Glutamatergic neuron (in vitro differentiated cells): ENCODE data around the gene GJA1. TPM values are rescaled to one million over a fixed set of nuclear protein-coding genes. Genes with fewer than 3 reads are reported as not detected.

ENCODE experiments used
- DNase-seq: peaks from one replicate; pipeline ENCODE4 v3.0.0; 2022
- H3K27ac Mint-ChIP-seq: one replicate; pipeline ENCODE4 v1.8.0; 2020; ENCODE audit warnings: mild to moderate bottlenecking, mixed read lengths, inconsistent platforms; ENCODE audit not compliant: unreplicated experiment
- H3K27me3 Mint-ChIP-seq: one replicate; pipeline ENCODE4 v1.8.0; 2020; ENCODE audit warnings: mild to moderate bottlenecking, moderate library complexity, mixed read lengths, inconsistent platforms; ENCODE audit not compliant: unreplicated experiment
- H3K36me3 Mint-ChIP-seq: one replicate; pipeline ENCODE4 v1.8.0; 2020; ENCODE audit warnings: mild to moderate bottlenecking, mixed read lengths, inconsistent platforms; ENCODE audit not compliant: unreplicated experiment
- H3K4me1 Mint-ChIP-seq: one replicate; pipeline ENCODE4 v1.8.0; 2020; ENCODE audit warnings: mild to moderate bottlenecking, low read depth, mixed read lengths, inconsistent platforms; ENCODE audit not compliant: unreplicated experiment
- H3K4me3 Mint-ChIP-seq: one replicate; pipeline ENCODE4 v1.8.0; 2020; ENCODE audit warnings: mild to moderate bottlenecking, mixed read lengths, inconsistent platforms; ENCODE audit not compliant: unreplicated experiment
- H3K9me3 Mint-ChIP-seq: one replicate; pipeline ENCODE4 v1.8.0; 2020; ENCODE audit warnings: mild to moderate bottlenecking, moderate library complexity, mixed read lengths, inconsistent platforms; ENCODE audit not compliant: unreplicated experiment
- total RNA-seq: library from RNA; stranded (reverse); fragmentation: NEBNext Ultra II Directional; extraction: Animal tissue kit (Norgen Biotek cat#: 25700); gene quantifications from one replicate; pipeline ENCODE4 v1.2.1, GENCODE V29; 2021; ENCODE audit not compliant: unreplicated experiment
- TF ChIP-seq, protein P1 (sequence below): fragments of 200-600 bp; sonication (generic); IDR thresholded peaks from one replicate; pipeline ENCODE4 v1.5.0; 2021; ENCODE audit not compliant: partially characterized antibody, unreplicated experiment

GJA1 gene
- total RNA-seq, 1 donor from 2014 or later = 19.4 TPM

GRCh38 chr6:121413879-121414278 is 21.6 kb upstream of the GJA1 start:
- TF ChIP-seq, protein P1, sequence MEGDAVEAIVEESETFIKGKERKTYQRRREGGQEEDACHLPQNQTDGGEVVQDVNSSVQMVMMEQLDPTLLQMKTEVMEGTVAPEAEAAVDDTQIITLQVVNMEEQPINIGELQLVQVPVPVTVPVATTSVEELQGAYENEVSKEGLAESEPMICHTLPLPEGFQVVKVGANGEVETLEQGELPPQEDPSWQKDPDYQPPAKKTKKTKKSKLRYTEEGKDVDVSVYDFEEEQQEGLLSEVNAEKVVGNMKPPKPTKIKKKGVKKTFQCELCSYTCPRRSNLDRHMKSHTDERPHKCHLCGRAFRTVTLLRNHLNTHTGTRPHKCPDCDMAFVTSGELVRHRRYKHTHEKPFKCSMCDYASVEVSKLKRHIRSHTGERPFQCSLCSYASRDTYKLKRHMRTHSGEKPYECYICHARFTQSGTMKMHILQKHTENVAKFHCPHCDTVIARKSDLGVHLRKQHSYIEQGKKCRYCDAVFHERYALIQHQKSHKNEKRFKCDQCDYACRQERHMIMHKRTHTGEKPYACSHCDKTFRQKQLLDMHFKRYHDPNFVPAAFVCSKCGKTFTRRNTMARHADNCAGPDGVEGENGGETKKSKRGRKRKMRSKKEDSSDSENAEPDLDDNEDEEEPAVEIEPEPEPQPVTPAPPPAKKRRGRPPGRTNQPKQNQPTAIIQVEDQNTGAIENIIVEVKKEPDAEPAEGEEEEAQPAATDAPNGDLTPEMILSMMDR = no peak
- no peak overlapping the region for H3K27ac Mint-ChIP-seq
- no peaks in the 10 kb centered on the region for H3K36me3 Mint-ChIP-seq
- no peaks in the 10 kb centered on the region for H3K9me3 Mint-ChIP-seq
- no peaks in the 10 kb centered on the region for H3K4me1 Mint-ChIP-seq
- DNase-seq = no peak
- H3K4me3 Mint-ChIP-seq = no peak overlapping the region
- no peaks in the 10 kb centered on the region for H3K27me3 Mint-ChIP-seq

DNA sequence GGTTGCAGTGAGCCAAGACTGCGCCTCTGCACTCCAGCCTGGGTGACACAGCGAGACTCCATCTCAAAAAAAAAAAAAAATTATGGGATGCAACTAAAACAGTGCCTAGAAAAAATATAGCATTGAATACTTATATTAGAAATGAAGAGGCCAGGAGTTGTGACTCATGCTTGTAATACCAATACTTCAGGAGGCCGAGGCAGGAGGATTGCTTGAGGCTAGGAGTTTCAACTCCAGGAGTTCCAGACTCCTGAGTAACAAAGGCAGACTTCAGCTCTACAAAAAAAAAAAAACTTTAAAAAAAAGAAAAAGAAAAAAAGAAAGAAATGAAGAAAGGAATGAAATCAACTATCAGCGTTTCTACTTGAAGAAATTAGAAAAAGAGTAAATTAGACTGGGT is 17.1 kb upstream of the GJA1 start:
- no peak for DNase-seq
- Mint-ChIP-seq H3K4me1 (no peaks in the 10 kb centered on the region), H3K4me3 (no peak overlapping the region), H3K36me3 (no peaks in the 10 kb centered on the region), H3K27ac (no peak overlapping the region), H3K27me3 (no peaks in the 10 kb centered on the region), H3K9me3 (no peaks in the 10 kb centered on the region)
- TF ChIP-seq, protein P1 = no peak

DNA sequence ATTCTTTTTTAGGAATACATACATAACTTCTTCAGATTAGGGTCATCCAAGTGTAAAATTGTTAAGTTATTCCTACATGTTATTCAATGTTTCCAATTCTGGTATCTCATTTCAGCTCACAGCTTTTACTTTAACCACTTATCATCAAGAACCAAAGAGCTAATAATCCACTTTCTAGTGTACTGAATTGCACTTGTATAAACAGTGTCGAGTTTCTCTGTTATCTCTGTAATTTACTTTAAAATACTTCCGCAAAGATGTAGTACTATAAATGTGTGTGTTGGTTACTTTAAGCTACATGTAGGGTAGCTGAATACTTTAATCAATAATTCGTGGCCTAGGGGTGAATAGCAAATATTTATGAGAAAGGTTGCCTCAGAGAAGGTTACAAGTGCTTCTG is 8.8 kb upstream of the GJA1 start:
- Mint-ChIP-seq H3K9me3 (no peaks in the 10 kb centered on the region), H3K27me3 (no peaks in the 10 kb centered on the region), H3K27ac (no peak overlapping the region), H3K36me3 (no peaks in the 10 kb centered on the region), H3K4me1 (peaks cover 2% of the 10 kb centered on the region), H3K4me3 (no peak overlapping the region)
- DNase-seq = no peak
- TF ChIP-seq, protein P1 = no peak

- DNase-seq = no peak
- TF ChIP-seq, protein P1 = no peak
- Mint-ChIP-seq H3K9me3 (no peaks in the 10 kb centered on the region), H3K27me3 (no peaks in the 10 kb centered on the region), H3K4me3 (no peak overlapping the region), H3K4me1 (peaks cover 2% of the 10 kb centered on the region), H3K36me3 (no peaks in the 10 kb centered on the region), H3K27ac (no peak overlapping the region)
Measured at GRCh38 chr6:121428872-121429756, 6.3 kb upstream of the GJA1 start.
